HG03039 (cell line): ENCODE results near the gene NABP1.

Experiments
- ATAC-seq: cut with Tn5 transposase; IDR thresholded peaks from one replicate; pipeline ENCODE4 v1.9.1; 2021; ENCODE audit warnings: mild to moderate bottlenecking, moderate library complexity; ENCODE audit not compliant: unreplicated experiment

The NABP1 gene

DNA sequence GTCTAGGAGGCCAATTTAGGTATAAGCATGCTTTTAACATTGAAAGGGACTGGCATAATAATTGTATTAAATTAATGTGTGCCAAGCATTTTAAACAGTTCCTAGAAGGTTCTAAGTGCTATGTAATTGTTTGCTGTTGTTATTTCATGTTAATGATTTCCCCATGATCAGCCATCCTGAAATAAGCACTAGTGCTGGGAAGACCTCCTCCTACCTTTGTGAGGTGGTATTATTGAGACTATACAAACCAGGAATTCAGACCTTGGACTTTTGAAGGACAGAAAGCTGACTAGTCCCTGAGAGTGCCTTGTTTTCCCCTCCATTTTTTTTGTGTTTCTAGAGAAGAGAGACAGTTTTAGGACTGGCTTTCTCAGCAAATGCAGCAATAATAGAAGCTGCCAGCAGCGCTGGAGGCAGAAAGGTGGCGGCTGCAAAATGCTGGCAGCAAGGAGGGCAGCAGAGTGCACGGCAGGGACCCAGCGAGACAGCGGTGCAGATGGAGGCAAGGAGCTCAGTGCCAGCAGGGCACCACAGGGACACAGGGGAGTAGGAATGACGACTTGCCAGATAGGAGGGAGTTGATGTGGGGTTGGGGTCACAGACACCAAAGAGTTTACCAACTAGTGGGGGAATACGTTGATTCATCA is 25.3 kb downstream of the NABP1 start:
- ATAC-seq = no peak

DNA sequence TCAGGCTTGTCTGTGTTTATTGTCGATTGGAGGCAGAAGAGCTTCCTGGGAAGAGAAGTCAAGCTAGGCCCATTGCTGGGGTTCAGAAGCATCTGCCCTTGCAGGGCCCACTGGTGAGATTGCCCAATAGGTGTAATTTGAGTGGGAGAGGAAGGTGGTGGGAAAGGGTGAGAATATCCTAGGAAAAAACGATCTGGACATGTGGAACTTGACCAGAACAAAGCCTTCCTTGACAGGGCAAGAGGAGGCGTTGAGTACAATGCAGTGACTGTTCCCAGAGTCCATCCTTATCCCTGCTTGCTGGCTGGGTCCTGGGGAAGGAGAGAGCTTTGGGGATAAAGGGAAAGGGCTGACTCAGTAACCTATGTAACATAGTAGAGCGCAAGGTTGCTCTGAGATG is 27.1 kb downstream of the NABP1 start:
- no peak for ATAC-seq

DNA sequence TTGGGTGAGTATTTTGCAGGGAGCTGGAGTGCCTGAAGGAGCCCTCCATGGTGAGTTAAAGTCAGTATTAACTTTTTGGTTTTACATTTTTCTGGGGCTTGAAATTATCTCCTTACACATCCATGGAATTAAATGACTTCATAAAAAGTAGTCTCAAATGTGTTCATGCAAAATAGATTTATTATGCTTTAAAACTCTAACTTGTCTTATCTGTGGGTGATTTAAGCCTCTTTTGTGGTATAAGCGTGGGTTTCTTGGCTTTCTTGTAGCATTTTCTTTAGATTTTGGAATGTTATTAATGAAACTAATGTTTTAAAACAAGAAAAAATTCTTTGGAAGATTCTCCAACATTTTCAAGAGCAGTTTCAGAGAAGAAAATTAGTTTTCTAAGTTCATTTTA is 27.8 kb downstream of the NABP1 start:
- ATAC-seq = no peak

DNA sequence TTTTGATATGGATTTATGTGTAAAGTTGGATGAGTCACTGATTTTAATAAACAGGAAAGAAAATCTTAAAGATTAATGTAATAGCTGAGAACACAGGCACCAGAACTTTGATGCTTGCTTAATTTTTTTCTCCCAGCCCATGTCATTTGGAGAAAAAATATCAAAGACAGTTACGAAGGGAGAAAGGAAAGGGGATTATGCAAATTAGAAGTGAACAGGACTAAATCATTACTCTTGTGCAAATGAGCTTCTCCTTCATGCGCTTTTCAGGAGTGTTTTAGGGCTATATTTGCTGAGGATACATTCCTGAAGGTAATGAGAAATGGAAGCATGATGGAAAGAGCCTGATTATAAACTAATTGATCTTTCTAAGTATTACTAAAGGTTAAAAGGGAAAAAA is 28.9 kb downstream of the NABP1 start:
- no peak for ATAC-seq

DNA sequence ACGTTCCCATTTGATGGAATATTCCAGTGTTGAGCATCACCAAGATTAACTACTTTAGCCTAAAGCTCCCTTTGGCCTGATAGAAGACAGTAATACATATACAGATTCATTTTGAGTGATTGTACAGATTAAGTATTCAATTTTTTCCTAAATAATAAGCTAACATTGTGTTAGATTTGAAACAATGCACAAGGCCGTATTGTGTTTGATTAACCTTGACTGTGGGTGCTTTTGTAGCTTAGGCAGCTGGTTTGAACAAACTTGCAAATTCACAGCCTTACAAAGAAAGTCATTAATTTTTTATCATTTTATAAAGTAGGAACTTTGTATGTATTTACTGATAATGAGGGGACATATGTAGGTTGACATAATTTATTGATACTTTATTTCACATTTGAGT is 29.6 kb downstream of the NABP1 start:
- ATAC-seq = no peak

DNA sequence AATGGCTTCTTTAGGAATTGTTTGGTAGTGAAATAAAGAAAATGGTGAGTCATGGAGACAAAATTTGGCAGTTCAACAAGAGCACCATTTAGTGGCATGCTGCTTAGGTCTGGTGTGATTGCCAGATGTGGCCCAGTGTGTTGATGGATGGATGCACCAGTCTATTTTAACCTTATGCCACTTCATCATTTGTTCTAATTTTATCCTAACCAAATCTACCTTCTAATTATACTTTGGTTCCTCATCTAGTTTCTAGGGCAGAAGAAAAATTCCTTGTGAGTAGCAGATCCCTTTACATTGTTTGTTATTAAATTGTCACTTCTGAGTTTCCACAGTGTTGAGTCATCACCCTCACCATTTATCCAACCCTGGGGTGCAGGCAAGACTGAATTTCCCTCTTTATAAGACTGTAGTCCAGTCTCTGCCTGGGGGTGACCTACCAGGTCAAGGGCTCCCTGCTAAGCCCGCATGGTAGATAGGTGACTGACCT is 32.5 kb downstream of the NABP1 start:
- no peak for ATAC-seq

DNA sequence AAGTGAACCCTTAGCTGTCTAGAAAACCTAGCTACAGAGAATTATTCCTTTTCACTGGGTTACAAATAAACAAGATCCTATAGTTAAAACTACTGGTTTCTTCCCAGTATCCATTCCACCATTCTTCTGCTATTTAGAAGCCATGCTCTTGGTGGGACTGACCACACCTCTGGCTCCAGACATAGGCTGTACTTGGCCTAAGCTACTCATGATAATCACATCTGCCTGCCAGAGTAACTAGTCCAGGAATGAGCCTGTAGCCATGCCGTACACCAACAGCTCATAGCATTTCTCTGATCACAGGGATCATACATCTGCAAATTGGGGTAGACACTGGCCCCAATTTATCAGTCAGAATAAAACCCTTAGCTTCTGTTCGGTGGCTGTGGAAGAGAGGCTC is 33.7 kb downstream of the NABP1 start:
- ATAC-seq = no peak

DNA sequence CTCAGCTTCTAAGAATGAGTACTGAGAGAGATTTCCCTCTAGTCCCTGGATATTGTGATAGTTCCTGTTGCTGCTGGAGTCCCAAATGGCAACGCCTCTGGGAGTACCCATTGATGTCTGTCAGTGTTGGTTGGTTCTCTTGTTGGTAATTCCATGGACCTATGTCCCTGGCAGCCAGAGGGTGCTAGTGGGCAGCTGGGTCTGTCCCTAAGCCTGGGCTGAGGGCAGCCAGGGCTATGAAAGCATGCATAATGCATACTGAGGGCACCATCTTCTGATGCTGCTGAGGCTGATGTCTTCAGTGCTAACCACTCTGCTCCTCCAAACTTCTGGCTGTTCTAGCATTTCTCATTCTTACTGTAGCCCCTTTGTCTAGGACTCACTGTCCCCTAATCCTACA is 35.9 kb downstream of the NABP1 start:
- ATAC-seq = no peak

DNA sequence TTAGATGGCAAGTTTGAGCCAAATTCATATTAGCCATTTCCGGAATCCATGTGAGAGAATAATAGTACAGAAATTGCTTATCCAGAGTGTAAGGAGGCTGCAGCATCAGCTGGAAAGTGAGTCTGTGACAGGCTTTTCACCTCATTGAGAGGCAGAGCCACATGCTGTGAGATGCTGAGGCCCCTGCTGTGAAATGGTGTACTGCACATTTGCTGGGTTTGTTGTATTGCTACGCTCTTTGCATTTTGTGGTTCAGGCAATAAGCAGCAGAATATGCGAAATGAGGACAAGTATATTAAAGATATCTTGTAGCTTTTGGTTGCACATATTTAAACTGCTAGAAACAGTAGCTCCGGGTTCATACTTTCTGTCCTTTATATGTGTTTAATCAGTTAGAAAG is 37.0 kb downstream of the NABP1 start:
- no peak for ATAC-seq

DNA sequence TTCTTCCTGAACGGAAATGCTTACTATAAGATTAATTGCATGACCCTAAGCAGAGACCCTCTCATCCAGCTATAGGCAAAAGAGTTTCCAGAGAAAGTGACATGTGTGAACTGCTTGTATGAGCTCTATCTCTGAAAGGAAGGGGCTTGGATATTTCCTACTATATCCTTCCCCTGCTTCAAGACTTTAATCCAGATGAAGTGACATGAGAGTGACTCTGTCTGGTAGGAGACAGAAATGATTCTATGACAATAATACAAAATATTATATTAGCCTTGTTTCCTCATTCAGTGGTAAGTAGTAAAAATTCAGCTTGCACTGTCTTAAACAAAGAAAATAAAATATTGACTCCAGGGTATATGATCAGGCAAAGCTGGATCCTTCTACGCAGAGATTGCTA is 37.5 kb downstream of the NABP1 start:
- ATAC-seq = no peak

DNA sequence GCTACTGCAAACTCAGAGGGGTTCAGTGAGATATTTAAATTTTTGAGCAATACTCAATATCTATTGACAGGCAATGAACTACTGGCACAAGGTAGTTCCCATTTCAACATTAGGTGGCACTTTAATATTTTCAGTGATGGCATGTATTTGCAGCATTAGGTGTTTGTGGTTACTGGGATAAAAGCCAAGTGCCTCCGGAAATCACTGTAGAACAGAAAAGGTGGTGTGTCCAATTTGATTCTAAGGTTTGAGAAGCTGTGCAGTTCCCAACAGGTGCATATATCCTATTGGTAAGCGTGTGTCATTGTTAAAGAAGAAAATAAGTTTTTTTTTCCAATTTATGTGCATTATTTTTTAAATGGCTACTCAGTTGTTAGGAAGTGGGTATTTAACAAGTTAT is 41.3 kb downstream of the NABP1 start:
- no peak for ATAC-seq

DNA sequence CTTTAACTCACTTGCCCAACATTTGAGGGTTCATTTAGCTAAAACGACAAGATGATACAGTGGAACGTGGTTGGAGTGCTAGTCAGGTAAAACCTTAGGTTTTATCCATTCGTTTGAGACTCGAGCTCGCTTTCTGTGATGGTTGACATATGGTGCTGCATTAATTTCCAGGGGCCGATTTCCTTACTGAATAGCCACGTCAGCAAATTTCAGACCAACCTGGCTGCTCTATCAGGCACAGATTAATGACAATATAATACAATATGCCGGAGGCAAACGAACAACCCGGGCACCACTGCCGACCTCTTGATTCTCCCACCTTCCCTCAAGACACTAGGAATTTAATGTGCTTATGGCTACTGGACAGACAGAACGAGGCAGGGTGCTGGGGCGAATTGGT is 42.0 kb downstream of the NABP1 start:
- ATAC-seq = no peak

DNA sequence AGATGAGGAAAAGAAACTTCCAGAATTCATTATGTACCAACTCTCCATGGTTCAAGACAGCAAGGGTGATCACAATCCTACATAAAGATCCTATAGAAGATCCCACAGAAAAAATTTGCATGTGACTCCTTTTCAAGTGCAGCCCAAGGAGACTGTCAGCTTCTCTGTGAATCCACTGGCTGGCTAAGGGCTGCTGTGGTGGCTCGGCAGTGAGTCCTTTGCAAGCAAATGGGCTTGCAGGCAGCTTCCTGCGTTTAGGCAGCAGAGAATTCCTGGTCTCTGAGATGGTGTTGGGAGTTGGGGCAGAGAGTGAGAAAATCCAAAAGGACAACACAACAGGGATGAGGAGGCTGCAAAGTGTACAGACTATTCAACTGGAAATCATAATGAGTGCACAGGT is 43.4 kb downstream of the NABP1 start:
- no peak for ATAC-seq

DNA sequence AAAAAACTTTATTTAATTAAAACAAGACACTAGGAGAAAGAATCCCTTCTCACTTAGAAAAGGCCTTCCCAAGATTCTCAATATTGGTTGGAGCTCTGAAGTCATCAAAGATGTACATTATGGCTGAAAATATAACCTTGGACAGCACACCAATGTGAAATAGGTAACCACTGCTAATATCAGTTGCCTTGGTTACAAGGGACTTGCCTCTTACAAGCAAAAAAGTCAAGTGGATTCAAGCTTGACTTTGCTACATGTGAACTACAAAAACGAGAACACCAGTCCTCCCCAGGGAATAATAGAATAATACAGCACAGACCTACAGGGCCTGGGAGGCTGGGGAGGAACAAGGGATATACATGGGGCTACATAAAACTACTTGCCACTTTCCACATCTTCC is 46.1 kb downstream of the NABP1 start:
- no peak for ATAC-seq

DNA sequence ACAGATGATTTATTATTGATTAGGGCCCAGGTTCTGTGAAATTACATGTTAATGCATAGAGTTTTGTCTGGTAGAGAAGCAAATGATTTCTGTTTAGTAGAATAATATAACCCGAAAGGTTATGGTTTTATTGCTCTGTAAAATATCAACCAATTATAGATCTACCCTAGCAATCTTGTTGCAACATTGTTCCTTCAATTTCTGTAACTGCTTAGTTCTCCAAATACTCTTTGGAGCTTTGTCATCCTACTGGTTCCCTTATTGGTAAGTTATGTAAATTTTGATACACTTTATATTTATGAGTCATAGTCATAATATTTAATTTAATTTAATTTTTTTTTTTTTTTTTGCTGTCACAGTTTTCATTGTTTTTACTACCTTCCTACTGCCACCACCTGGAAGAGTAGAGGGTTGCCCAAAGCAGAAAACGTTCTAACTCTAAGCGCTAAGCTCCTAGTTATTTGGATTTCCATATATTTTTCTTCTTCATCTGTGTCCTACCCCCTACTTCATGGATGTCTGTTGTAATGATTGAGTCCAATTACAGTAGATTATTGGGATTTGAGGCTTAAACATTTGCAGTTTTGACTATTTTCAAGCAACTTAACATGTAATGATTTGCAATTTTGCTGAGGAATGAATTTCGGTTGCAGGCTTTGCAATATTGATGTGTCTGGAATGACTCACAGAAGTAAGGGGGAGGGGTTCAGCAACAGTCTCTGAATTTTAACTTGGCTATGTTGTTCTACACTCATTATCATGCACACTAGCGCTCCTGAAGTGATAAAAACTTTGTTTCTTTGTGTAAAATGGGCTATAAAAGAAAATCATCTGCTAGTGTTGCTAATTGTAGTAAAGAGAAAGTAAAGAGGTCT is 51.1 kb downstream of the NABP1 start:
- no peak for ATAC-seq

DNA sequence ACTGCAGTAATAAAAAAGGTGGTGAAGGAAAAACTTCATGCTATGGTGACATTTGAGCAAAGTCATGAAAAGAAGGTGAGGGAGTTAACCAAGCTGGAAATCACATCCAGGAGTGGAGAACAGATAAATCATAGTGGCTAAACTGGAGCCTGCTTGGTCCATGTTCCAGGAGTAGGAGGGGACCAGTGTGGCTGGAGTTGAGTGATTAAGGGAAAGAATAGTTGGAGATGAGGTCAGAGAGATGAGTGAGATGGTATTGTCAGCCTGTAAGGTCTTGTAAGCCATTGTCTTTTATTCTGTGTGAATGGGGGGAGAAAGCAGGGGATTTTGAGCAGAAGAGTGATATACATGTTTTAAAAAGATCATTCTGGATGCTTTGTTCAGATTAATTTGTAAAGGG is 52.3 kb downstream of the NABP1 start:
- ATAC-seq = no peak
